PC-3 (cell line): ENCODE measurements around the gene MEIOSIN. TPM values are rescaled to one million over a fixed set of nuclear protein-coding genes. Genes with fewer than 3 reads are reported as not detected.
A peak's percentile ranks its signal among the peaks of the same experiment; 100 is the strongest.

Experiments used
- ATAC-seq: fragments of 200-7000 bp; cut with Tn5 transposase; 2 replicates; pipeline ENCODE4 v1.9.1; 2020; ENCODE audit warnings: mild to moderate bottlenecking, moderate library complexity
- BruUV-seq: library from RNA; stranded (reverse); fragments of 400-500 nt; replicated peaks from 2 replicates; lab custom pipeline; 2021; lab: Mats Ljungman, UMichigan
- CTCF ChIA-PET: fragments of 300-600 bp; sonication (Branson Sonifier 250); formaldehyde crosslinking; loops from one replicate; lab custom pipeline; 2022; ENCODE audit warnings: antibody characterized with exemption; lab: Charles Lee
- POLR2A ChIA-PET: fragments of 300-600 bp; sonication (Branson Sonifier 250); formaldehyde crosslinking; loops from one replicate; lab custom pipeline; 2022; ENCODE audit warnings: antibody characterized with exemption; ENCODE audit not compliant: unreplicated experiment; lab: Charles Lee
- DNase-seq: peaks from one replicate; pipeline ENCODE4 v3.0.0-alpha.2; 2015
- H2AFZ ChIP-seq: fragments of 300-600 bp; sonication (generic); 2 replicates; pipeline ENCODE4 v1.6.0; 2016; ENCODE audit warnings: antibody characterized with exemption, low read length
- H3F3A ChIP-seq: fragments of 300-600 bp; sonication (generic); one replicate; pipeline ENCODE4 v1.6.0; 2017; ENCODE audit warnings: antibody characterized with exemption, low read length, control low read depth, mild to moderate bottlenecking; ENCODE audit not compliant: unreplicated experiment
- H3K27ac ChIP-seq: fragments of 300-600 bp; sonication (generic); 2 replicates; pipeline ENCODE4 v1.5.1; 2016; ENCODE audit warnings: mild to moderate bottlenecking, low read length
- H3K27me3 ChIP-seq: fragments of 300-600 bp; sonication (generic); 2 replicates; pipeline ENCODE4 v1.6.1; 2016; ENCODE audit warnings: low read length, mixed read lengths
- H3K36me3 ChIP-seq: fragments of 300-600 bp; sonication (generic); 2 replicates; pipeline ENCODE4 v1.6.1; 2016; ENCODE audit warnings: low read depth, mixed run types, low read length, mixed read lengths
- H3K4me1 ChIP-seq: fragments of 300-600 bp; sonication (generic); 2 replicates; pipeline ENCODE4 v1.5.1; 2016; ENCODE audit warnings: low read length; ENCODE audit not compliant: insufficient read depth
- H3K4me2 ChIP-seq: fragments of 300-600 bp; sonication (generic); 2 replicates; pipeline ENCODE4 v1.6.0; 2016; ENCODE audit warnings: low read length
- H3K4me3 ChIP-seq: fragments of 300-600 bp; sonication (generic); 2 replicates; pipeline ENCODE4 v1.5.1; 2016; ENCODE audit warnings: mild to moderate bottlenecking, low read length, mixed read lengths
- H3K79me2 ChIP-seq: fragments of 300-600 bp; sonication (generic); 2 replicates; pipeline ENCODE4 v1.6.1; 2017; ENCODE audit warnings: low read length, mixed read lengths
- H3K9ac ChIP-seq: fragments of 300-600 bp; sonication (generic); 2 replicates; pipeline ENCODE4 v1.6.0; 2016; ENCODE audit warnings: mild to moderate bottlenecking, low read length
- H3K9me2 ChIP-seq: fragments of 300-600 bp; sonication (generic); replicated peaks from 2 replicates; pipeline ENCODE4 v1.6.1; 2016; ENCODE audit warnings: mixed run types, low read length, mixed read lengths
- H3K9me3 ChIP-seq: fragments of 300-600 bp; sonication (generic); 2 replicates; pipeline ENCODE4 v1.6.1; 2016; ENCODE audit warnings: low read length, mixed read lengths
- H4K20me1 ChIP-seq: fragments of 300-600 bp; sonication (generic); 2 replicates; pipeline ENCODE4 v1.6.1; 2016; ENCODE audit warnings: low read length, mixed read lengths
- EZH2 ChIP-seq: fragments of 300-600 bp; sonication (generic); IDR thresholded peaks from one replicate; pipeline ENCODE4 v1.6.1; 2017; ENCODE audit warnings: antibody characterized with exemption, mild to moderate bottlenecking, low read length; ENCODE audit not compliant: unreplicated experiment
- EZH2phosphoT487 ChIP-seq: fragments of 300-600 bp; sonication (generic); IDR thresholded peaks from 2 replicates; pipeline ENCODE4 v1.6.1; 2018; ENCODE audit warnings: mild to moderate bottlenecking, antibody characterized with exemption, low read length, borderline replicate concordance
- intact Hi-C: fragments of 100-400 bp; cut with micrococcal nuclease; formaldehyde crosslinking; loops from 2 replicates; pipeline ENCODE4 v1.9.0; 2023
- total RNA-seq: library from RNA; depleted of rRNA; stranded (reverse); fragments of >200 nt; gene quantifications from 2 replicates; pipeline ENCODE4 v1.2.3, GENCODE V29; 2014
- TF ChIP-seq, protein P1 (sequence below): fragments of 300-600 bp; sonication (generic); conservative IDR thresholded peaks from 2 replicates; pipeline ENCODE4 v1.5.1; 2017; ENCODE audit warnings: antibody characterized with exemption, low read depth, mild to moderate bottlenecking, low read length

Gene MEIOSIN
- total RNA-seq, 1 experiment from 2014 or later = not detected

DNA sequence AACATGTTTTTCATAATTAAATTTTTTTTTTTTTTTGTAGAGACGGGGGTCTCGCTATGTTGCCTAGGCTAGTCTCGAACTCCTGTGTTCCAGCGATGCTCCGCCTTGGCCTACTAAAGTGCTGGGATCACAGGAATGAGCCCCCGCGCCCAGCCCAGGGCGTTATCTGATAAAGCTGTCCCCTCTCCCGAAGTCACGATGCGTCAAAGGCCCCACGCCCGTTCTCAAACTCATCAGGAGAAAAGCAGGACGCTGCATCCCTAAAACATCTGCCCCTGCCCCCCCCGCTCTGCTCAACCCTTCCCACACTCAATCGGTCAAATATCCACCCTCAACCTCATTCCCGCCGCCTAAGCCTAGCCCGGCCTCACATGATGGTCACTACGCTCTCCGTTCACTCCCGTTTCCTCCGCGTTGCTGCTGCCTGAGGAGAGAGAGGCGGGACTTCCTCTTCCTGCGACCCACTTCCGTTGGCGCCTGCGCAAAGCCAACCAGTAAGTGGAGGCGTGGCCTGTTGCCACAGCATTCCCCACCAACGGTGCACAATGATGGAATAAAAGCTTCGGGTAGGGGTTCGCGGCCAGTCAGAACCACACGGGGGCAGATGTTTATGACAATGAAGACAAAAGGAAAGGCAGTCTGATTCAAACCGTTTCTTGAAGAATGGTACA lies 41.6 kb upstream of the MEIOSIN start, which contains the start of gene SNRPD2:
TSS of gene SNRPD2 (minus strand) at position 438 of the 671 bp plus-strand sequence. CDS start at position 373, 65 bp downstream.
- Histone ChIP-seq H3K36me3 (peaks cover 12% of the 10 kb centered on the region; the same call in 1 of the 2 replicates), H3K9ac (peak within 1 kb of the TSS; percentile 97), H3K9me2 (no peaks in the 10 kb centered on the region), H4K20me1 (0 out of 2 replicates have a peak, but pooled peaks cover 3% of the 10 kb centered on the region), H3F3A (no peaks in the 10 kb centered on the region), H3K4me1 (peaks cover 5% of the 10 kb centered on the region; the same call in 1 of the 2 replicates), H3K4me2 (peak within 1 kb of the TSS; percentile 98), H3K27me3 (no peaks in the 10 kb centered on the region), H2AFZ (peak within 1 kb of the TSS; percentile 92), H3K27ac (peak within 1 kb of the TSS; percentile 76), H3K4me3 (peak within 1 kb of the TSS; percentile 84), H3K9me3 (no peaks in the 10 kb centered on the region), H3K79me2 (peaks cover 33% of the 10 kb centered on the region)
- TSS peak; percentile 88 for BruUV-seq
- no peak for TF ChIP-seq EZH2
- TF ChIP-seq EZH2phosphoT487 = no peak
- TF ChIP-seq, protein P1, sequence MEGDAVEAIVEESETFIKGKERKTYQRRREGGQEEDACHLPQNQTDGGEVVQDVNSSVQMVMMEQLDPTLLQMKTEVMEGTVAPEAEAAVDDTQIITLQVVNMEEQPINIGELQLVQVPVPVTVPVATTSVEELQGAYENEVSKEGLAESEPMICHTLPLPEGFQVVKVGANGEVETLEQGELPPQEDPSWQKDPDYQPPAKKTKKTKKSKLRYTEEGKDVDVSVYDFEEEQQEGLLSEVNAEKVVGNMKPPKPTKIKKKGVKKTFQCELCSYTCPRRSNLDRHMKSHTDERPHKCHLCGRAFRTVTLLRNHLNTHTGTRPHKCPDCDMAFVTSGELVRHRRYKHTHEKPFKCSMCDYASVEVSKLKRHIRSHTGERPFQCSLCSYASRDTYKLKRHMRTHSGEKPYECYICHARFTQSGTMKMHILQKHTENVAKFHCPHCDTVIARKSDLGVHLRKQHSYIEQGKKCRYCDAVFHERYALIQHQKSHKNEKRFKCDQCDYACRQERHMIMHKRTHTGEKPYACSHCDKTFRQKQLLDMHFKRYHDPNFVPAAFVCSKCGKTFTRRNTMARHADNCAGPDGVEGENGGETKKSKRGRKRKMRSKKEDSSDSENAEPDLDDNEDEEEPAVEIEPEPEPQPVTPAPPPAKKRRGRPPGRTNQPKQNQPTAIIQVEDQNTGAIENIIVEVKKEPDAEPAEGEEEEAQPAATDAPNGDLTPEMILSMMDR = no peak
- intact Hi-C loops = loop anchor here (1.0 kb wide), 1 partner anchor 79 kb away; no protein-coding TSS in a partner anchor
- ChIA-PET CTCF (interaction anchor here (0.5 to 1.3 kb wide), 5 partner anchors 49 to 161 kb away, joined by 4 to 8 read pairs (median 5); partner anchors contain the start of genes DMPK and SIX5), POLR2A (interaction anchor here (0.6 to 0.8 kb wide), 2 partner anchors 78 to 171 kb away, joined by 4 to 10 read pairs; partner anchors contain the start of genes SIX5 and SYMPK)
- DNase-seq (peak; percentile 89), ATAC-seq (peak; percentile 60)

DNA sequence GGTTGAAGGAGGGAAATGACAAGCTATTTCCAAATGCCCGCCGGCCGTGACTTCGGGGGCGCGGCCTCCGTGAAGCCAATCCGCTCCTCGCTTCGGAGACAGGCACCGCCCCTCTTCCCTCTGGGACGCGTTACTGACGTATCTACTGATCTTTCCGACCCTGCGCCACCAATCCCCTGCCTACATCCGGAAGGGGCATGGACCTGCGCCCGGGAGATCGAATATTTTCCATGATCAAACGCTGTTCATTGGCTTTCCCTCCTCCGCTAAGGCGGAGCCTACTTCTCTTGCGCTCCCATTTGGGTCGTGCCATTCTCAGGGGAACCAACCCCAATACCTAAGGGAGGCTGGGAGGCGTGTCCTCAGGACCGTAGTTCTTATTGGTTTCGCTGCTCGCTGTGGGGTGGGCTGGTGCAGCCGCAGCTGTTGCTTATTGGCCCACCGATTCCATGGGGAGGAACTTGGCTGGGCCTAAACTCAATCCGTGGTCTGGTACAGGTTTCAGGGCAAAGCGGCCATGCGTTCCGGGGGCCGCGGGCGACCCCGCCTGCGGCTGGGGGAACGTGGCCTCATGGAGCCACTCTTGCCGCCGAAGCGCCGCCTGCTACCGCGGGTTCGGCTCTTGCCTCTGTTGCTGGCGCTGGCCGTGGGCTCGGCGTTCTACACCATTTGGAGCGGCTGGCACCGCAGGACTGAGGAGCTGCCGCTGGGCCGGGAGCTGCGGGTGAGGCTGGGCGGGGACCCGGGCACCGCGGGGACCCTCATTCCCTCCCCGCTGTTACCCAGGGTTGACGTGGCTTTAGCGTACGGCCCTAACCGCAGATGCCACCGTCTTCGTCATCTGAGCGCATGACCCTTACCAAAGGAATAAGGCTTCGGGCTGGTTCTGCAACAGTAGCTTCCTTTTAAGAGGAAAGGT lies 40.8 kb upstream of the MEIOSIN start, which contains the start of gene QPCTL:
TSS of gene QPCTL (plus strand) at position 480 of the 919 bp plus-strand sequence. CDS start at position 518, 38 bp downstream.
- DNase-seq (peak; percentile 98), ATAC-seq (peak; percentile 91)
- TF ChIP-seq EZH2phosphoT487 (no peak), EZH2 (no peak)
- TF ChIP-seq, protein P1 = no peak
- Histone ChIP-seq H3K27me3 (no peaks in the 10 kb centered on the region), H3K36me3 (peaks cover 8% of the 10 kb centered on the region; the same call in 1 of the 2 replicates), H3K9me3 (no peaks in the 10 kb centered on the region), H3K4me1 (peaks cover 5% of the 10 kb centered on the region; the same call in 1 of the 2 replicates), H3K9ac (peak within 1 kb of the TSS; percentile 97), H3K27ac (peak within 1 kb of the TSS; percentile 76), H3K4me3 (peak within 1 kb of the TSS; percentile 84), H3F3A (no peaks in the 10 kb centered on the region), H2AFZ (peak within 1 kb of the TSS; percentile 92), H3K79me2 (peaks cover 33% of the 10 kb centered on the region), H3K9me2 (no peaks in the 10 kb centered on the region), H3K4me2 (peak within 1 kb of the TSS; percentile 98), H4K20me1 (0 out of 2 replicates have a peak, but pooled peaks cover 3% of the 10 kb centered on the region)
- ChIA-PET CTCF (interaction anchor here (0.5 to 1.3 kb wide), 5 partner anchors 50 to 161 kb away, joined by 4 to 8 read pairs (median 5); partner anchors contain the start of genes DMPK and SIX5), POLR2A (interaction anchor here (0.6 to 1.0 kb wide), 4 partner anchors 77 to 170 kb away, joined by 3 to 10 read pairs (median 4); partner anchors contain the start of genes SIX5 and SYMPK)
- intact Hi-C loops = loop anchor here (1.0 kb wide), 1 partner anchor 78 kb away; no protein-coding TSS in a partner anchor
- no TSS peak for BruUV-seq
